ENCODE measurements around the gene ZDHHC22.

The ZDHHC22 gene

GRCh38 chr14:77105145-77105939, 36.2 kb downstream of the ZDHHC22 start:
- Histone ChIP-seq H3K27ac (ENCODE audit: insufficient read depth, low read length, poor library complexity, severe bottlenecking) (no peak overlapping the region), H3K27me3 (replicated peaks; ENCODE audit: control insufficient read depth, insufficient read depth, low read length, poor library complexity, severe bottlenecking) (no peaks in the 10 kb centered on the region), H3K9me3 (ENCODE audit: control insufficient read depth, low read length) (no peaks in the 10 kb centered on the region), H3K4me1 (ENCODE audit: control insufficient read depth, insufficient read depth, low read length, poor library complexity, severe bottlenecking) (no peaks in the 10 kb centered on the region), H3K4me3 (ENCODE audit: insufficient read depth, low read depth, low read length, poor library complexity, severe bottlenecking) (no peak overlapping the region), H3K36me3 (ENCODE audit: control insufficient read depth, insufficient read depth, low read length) (peaks cover 25% of the 10 kb centered on the region)
- DNase-seq, result no peak

GRCh38 chr14:77104393-77104792, 37.2 kb downstream of the ZDHHC22 start:
- H3K36me3 ChIP-seq (ENCODE audit: control insufficient read depth, insufficient read depth, low read length), result peaks cover 17% of the 10 kb centered on the region
- H3K27ac ChIP-seq (ENCODE audit: insufficient read depth, low read length, poor library complexity, severe bottlenecking), result no peak overlapping the region
- no peaks in the 10 kb centered on the region for H3K4me1 ChIP-seq (ENCODE audit: control insufficient read depth, insufficient read depth, low read length, poor library complexity, severe bottlenecking)
- no peaks in the 10 kb centered on the region for H3K27me3 ChIP-seq (replicated peaks; ENCODE audit: control insufficient read depth, insufficient read depth, low read length, poor library complexity, severe bottlenecking)
- H3K9me3 ChIP-seq (ENCODE audit: control insufficient read depth, low read length), result no peaks in the 10 kb centered on the region
- DNase-seq, result no peak
- no peak overlapping the region for H3K4me3 ChIP-seq (ENCODE audit: insufficient read depth, low read depth, low read length, poor library complexity, severe bottlenecking)

GRCh38 chr14:77103951-77104350, 37.6 kb downstream of the ZDHHC22 start:
- H3K27me3 ChIP-seq (replicated peaks; ENCODE audit: control insufficient read depth, insufficient read depth, low read length, poor library complexity, severe bottlenecking), result no peaks in the 10 kb centered on the region
- no peak overlapping the region for H3K4me3 ChIP-seq (ENCODE audit: insufficient read depth, low read depth, low read length, poor library complexity, severe bottlenecking)
- no peak overlapping the region for H3K27ac ChIP-seq (ENCODE audit: insufficient read depth, low read length, poor library complexity, severe bottlenecking)
- peaks cover 2% of the 10 kb centered on the region for H3K4me1 ChIP-seq (ENCODE audit: control insufficient read depth, insufficient read depth, low read length, poor library complexity, severe bottlenecking)
- H3K36me3 ChIP-seq (ENCODE audit: control insufficient read depth, insufficient read depth, low read length), result peaks cover 17% of the 10 kb centered on the region
- DNase-seq, result no peak
- no peaks in the 10 kb centered on the region for H3K9me3 ChIP-seq (ENCODE audit: control insufficient read depth, low read length)

GRCh38 chr14:77103475-77103874, 38.1 kb downstream of the ZDHHC22 start:
- Histone ChIP-seq H3K27me3 (replicated peaks; ENCODE audit: control insufficient read depth, insufficient read depth, low read length, poor library complexity, severe bottlenecking) (no peaks in the 10 kb centered on the region), H3K9me3 (ENCODE audit: control insufficient read depth, low read length) (no peaks in the 10 kb centered on the region), H3K27ac (ENCODE audit: insufficient read depth, low read length, poor library complexity, severe bottlenecking) (no peak overlapping the region), H3K4me3 (ENCODE audit: insufficient read depth, low read depth, low read length, poor library complexity, severe bottlenecking) (no peak overlapping the region), H3K4me1 (ENCODE audit: control insufficient read depth, insufficient read depth, low read length, poor library complexity, severe bottlenecking) (peaks cover 6% of the 10 kb centered on the region), H3K36me3 (ENCODE audit: control insufficient read depth, insufficient read depth, low read length) (peaks cover 17% of the 10 kb centered on the region)
- DNase-seq, result no peak

GRCh38 chr14:77102154-77102553, 39.4 kb downstream of the ZDHHC22 start:
- Histone ChIP-seq H3K36me3 (ENCODE audit: control insufficient read depth, insufficient read depth, low read length) (peaks cover 13% of the 10 kb centered on the region), H3K9me3 (ENCODE audit: control insufficient read depth, low read length) (no peaks in the 10 kb centered on the region), H3K4me3 (ENCODE audit: insufficient read depth, low read depth, low read length, poor library complexity, severe bottlenecking) (no peak overlapping the region), H3K27me3 (replicated peaks; ENCODE audit: control insufficient read depth, insufficient read depth, low read length, poor library complexity, severe bottlenecking) (no peaks in the 10 kb centered on the region), H3K27ac (ENCODE audit: insufficient read depth, low read length, poor library complexity, severe bottlenecking) (no peak overlapping the region), H3K4me1 (ENCODE audit: control insufficient read depth, insufficient read depth, low read length, poor library complexity, severe bottlenecking) (peaks cover 9% of the 10 kb centered on the region)
- no peak for DNase-seq

- H3K27ac ChIP-seq (ENCODE audit: insufficient read depth, low read length, poor library complexity, severe bottlenecking), result no peak overlapping the region
- peaks cover 14% of the 10 kb centered on the region for H3K4me1 ChIP-seq (ENCODE audit: control insufficient read depth, insufficient read depth, low read length, poor library complexity, severe bottlenecking)
- H3K27me3 ChIP-seq (replicated peaks; ENCODE audit: control insufficient read depth, insufficient read depth, low read length, poor library complexity, severe bottlenecking), result no peaks in the 10 kb centered on the region
- DNase-seq, result no peak
- peaks cover 2% of the 10 kb centered on the region for H3K36me3 ChIP-seq (ENCODE audit: control insufficient read depth, insufficient read depth, low read length)
- no peak overlapping the region for H3K4me3 ChIP-seq (ENCODE audit: insufficient read depth, low read depth, low read length, poor library complexity, severe bottlenecking)
- no peaks in the 10 kb centered on the region for H3K9me3 ChIP-seq (ENCODE audit: control insufficient read depth, low read length)
Measured at GRCh38 chr14:77100961-77101360, 40.6 kb downstream of the ZDHHC22 start.

GRCh38 chr14:77099425-77100167, 42.0 kb downstream of the ZDHHC22 start:
- no peak overlapping the region for H3K4me3 ChIP-seq (ENCODE audit: insufficient read depth, low read depth, low read length, poor library complexity, severe bottlenecking)
- no peak overlapping the region for H3K27ac ChIP-seq (ENCODE audit: insufficient read depth, low read length, poor library complexity, severe bottlenecking)
- no peaks in the 10 kb centered on the region for H3K27me3 ChIP-seq (replicated peaks; ENCODE audit: control insufficient read depth, insufficient read depth, low read length, poor library complexity, severe bottlenecking)
- no peaks in the 10 kb centered on the region for H3K36me3 ChIP-seq (ENCODE audit: control insufficient read depth, insufficient read depth, low read length)
- no peak for DNase-seq
- H3K9me3 ChIP-seq (ENCODE audit: control insufficient read depth, low read length), result no peaks in the 10 kb centered on the region
- peaks cover 14% of the 10 kb centered on the region for H3K4me1 ChIP-seq (ENCODE audit: control insufficient read depth, insufficient read depth, low read length, poor library complexity, severe bottlenecking)

GRCh38 chr14:77098529-77099353, 42.9 kb downstream of the ZDHHC22 start:
- Histone ChIP-seq H3K4me1 (ENCODE audit: control insufficient read depth, insufficient read depth, low read length, poor library complexity, severe bottlenecking) (peaks cover 14% of the 10 kb centered on the region), H3K27me3 (replicated peaks; ENCODE audit: control insufficient read depth, insufficient read depth, low read length, poor library complexity, severe bottlenecking) (no peaks in the 10 kb centered on the region), H3K36me3 (ENCODE audit: control insufficient read depth, insufficient read depth, low read length) (no peaks in the 10 kb centered on the region), H3K9me3 (ENCODE audit: control insufficient read depth, low read length) (no peaks in the 10 kb centered on the region), H3K4me3 (ENCODE audit: insufficient read depth, low read depth, low read length, poor library complexity, severe bottlenecking) (peak overlapping the region; percentile 94), H3K27ac (ENCODE audit: insufficient read depth, low read length, poor library complexity, severe bottlenecking) (peak overlapping the region; percentile 95)
- DNase-seq, result no peak

- Histone ChIP-seq H3K27me3 (replicated peaks; ENCODE audit: control insufficient read depth, insufficient read depth, low read length, poor library complexity, severe bottlenecking) (no peaks in the 10 kb centered on the region), H3K9me3 (ENCODE audit: control insufficient read depth, low read length) (no peaks in the 10 kb centered on the region), H3K27ac (ENCODE audit: insufficient read depth, low read length, poor library complexity, severe bottlenecking) (peak within 1 kb of the TSS; percentile 95), H3K4me3 (ENCODE audit: insufficient read depth, low read depth, low read length, poor library complexity, severe bottlenecking) (peak within 1 kb of the TSS; percentile 94), H3K36me3 (ENCODE audit: control insufficient read depth, insufficient read depth, low read length) (no peaks in the 10 kb centered on the region), H3K4me1 (ENCODE audit: control insufficient read depth, insufficient read depth, low read length, poor library complexity, severe bottlenecking) (peaks cover 14% of the 10 kb centered on the region)
- DNase-seq, result peak; percentile 97 to 99 (median 99)
Measured at GRCh38 chr14:77097700-77098528, 43.7 kb downstream of the ZDHHC22 start, which contains the start of gene CIPC. Gene CIPC (plus strand): TSS chr14:77098258. CDS start chr14:77105709, 7,451 bp downstream.
